Peyer's patch (tissue), 4 donors: ENCODE measurements around the gene UMODL1. TPM values are rescaled to one million over a fixed set of nuclear protein-coding genes. Genes with fewer than 3 reads are reported as not detected.

Experiments
- DNase-seq, 3 donors: peaks; one replicate each; pipeline ENCODE4 v3.0.0-alpha.2; 2017 to 2019
- H3K27ac ChIP-seq, 4 donors: fragments of 200-600 bp; sonication (generic); one replicate each; pipeline ENCODE4 v1.5.1; 2016 to 2019
- H3K27me3 ChIP-seq, 2 donors: fragments of 200-600 bp; sonication (generic); one replicate each; pipeline ENCODE4 v1.5.1; 2019
- H3K36me3 ChIP-seq, 3 donors: fragments of 200-600 bp; sonication (generic); one replicate each; pipeline ENCODE4 v1.5.1; 2016 to 2019
- H3K4me1 ChIP-seq, 4 donors: fragments of 200-600 bp; sonication (generic); one replicate each; pipeline ENCODE4 v1.5.1; 2016 to 2019
- H3K4me3 ChIP-seq, 4 donors: fragments of 200-600 bp; sonication (generic); 1 replicate in 3 of 4; 2 replicates in 1 of 4; pipeline ENCODE4 v1.5.1; 2016 to 2019; ENCODE audit warnings: mild to moderate bottlenecking in 1 of 4
- H3K9me3 ChIP-seq, 4 donors: fragments of 200-600 bp; sonication (generic); one replicate each; pipeline ENCODE4 v1.5.1; 2016 to 2019; ENCODE audit warnings: mild to moderate bottlenecking in 1 of 4
- CTCF ChIP-seq, 6 experiments: fragments of 450-650 bp in 4 of 6; fragments of 200-600 bp in 2 of 6; sonication (generic) in 1 of 6; IDR thresholded peaks; one replicate each; pipeline ENCODE4 v1.5.1; 2017 to 2019; ENCODE audit warnings: antibody characterized with exemption in 6 of 6, mild to moderate bottlenecking in 3 of 6, moderate library complexity in 1 of 6
- POLR2A ChIP-seq, 2 donors: fragments of 450-650 bp; IDR thresholded peaks; one replicate each; pipeline ENCODE4 v1.5.1; 2017; ENCODE audit warnings: antibody characterized with exemption in 2 of 2, mild to moderate bottlenecking in 2 of 2, moderate library complexity in 2 of 2
- total RNA-seq, 4 donors: library from RNA; depleted of rRNA; stranded (reverse); fragments of >200 nt; gene quantifications; one replicate each; pipeline ENCODE4 v1.1.0, GENCODE V29; 2016

UMODL1 gene
- total RNA-seq, 4 donors from 2014 or later, result 0.53 to 0.95 (median 0.83) TPM; not detected in 1

DNA sequence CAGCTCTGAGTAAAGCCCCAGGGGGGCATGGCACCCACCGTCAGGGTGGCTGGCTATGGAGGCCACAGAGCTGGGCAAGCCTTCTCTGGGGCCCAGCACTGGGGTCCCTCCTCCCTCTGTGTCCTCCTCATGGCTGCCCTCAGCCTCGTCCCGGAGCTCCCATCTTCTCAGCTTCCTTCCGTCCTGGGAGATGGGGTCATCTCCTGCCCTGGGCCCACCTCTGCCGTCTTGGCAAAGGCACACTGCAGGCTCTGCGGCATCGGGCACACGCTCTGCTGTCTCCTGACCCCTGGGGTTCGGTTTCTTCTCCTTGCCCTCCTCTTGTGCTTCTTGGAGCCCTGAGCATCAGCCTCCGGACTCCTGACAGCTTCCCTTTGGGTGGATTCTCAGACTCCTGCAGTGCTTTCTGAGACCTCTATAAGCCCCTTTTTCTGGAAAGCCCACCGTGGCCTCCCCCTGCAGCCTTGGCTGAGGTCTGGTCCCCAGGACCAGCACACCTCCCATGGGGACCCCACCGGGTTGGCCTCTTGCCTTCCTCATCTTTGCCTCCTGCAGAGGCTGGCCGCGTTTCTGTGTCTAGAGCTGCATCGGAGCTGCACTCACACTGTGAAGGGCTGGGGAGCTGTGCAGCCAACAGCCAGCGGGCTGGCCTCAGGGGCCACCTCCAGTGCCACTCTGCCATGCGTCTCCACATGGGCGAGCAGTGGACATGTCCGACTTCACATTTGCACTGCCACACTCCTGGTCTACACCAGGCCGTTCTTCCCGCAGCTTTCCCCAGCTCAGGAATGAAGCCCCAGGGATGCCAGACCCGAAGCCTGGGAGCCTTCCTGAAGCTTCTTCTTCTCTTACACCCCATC is 11.6 kb downstream of the UMODL1 start:
- Histone ChIP-seq H3K9me3 (no peaks in the 10 kb centered on the region), H3K27ac (no peak overlapping the region), H3K27me3 (no peaks in the 10 kb centered on the region), H3K4me1 (peaks cover 0 to 11% (median 0%) of the 10 kb centered on the region in 4 donors), H3K36me3 (no peaks in the 10 kb centered on the region), H3K4me3 (no peak overlapping the region)
- TF ChIP-seq CTCF (IDR thresholded peaks at IDR 0.05) (no peak), POLR2A (IDR thresholded peaks at IDR 0.05) (no peak)
- no peak for DNase-seq

DNA sequence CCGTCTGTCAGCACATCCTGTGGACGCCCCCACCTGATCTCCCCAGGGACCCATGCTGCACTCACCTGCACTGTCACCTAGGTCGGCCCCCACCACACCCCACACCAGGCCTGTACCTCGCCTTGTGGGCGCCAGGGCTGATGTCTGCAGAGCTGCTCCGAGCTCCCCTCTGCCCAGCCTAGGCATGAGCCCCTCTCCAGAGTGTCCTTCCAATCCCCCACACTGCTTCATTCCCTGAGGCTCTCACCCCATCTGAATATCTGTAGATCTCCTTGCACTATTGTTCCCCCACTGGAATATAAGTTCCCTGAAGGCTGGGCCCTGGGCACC is 12.2 kb downstream of the UMODL1 start:
- H3K27me3 ChIP-seq, result no peaks in the 10 kb centered on the region
- no peak overlapping the region for H3K27ac ChIP-seq
- H3K9me3 ChIP-seq, result no peaks in the 10 kb centered on the region
- no peak for TF ChIP-seq POLR2A (IDR thresholded peaks at IDR 0.05)
- no peak for TF ChIP-seq CTCF (IDR thresholded peaks at IDR 0.05)
- no peak overlapping the region for H3K4me3 ChIP-seq
- H3K36me3 ChIP-seq, result no peaks in the 10 kb centered on the region
- DNase-seq, result no peak
- peaks cover 0 to 13% (median 0%) of the 10 kb centered on the region in 4 donors for H3K4me1 ChIP-seq

DNA sequence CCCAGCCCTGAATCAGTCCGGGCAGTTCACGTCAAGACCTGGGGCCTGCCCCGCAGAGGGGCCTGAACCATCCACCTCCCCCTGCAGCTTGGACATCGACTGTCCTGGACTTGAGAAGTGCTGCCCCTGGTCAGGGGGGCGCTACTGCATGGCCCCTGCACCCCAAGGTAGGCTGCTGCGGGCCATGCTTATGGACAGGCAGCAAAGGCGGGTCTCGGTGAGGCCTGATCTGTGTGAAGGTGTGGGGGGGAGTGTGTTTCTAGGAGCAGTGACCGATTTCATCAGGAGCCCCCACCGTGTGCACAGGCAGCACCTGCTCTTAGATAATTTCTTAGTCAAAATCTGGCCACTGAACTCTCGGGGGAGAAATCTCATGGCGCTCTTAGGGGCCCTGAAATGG is 13.0 kb downstream of the UMODL1 start:
- Histone ChIP-seq H3K27ac (no peak overlapping the region), H3K27me3 (no peaks in the 10 kb centered on the region), H3K4me3 (no peak overlapping the region), H3K36me3 (no peaks in the 10 kb centered on the region), H3K4me1 (peaks cover 0 to 21% (median 0%) of the 10 kb centered on the region in 4 donors), H3K9me3 (no peaks in the 10 kb centered on the region)
- DNase-seq, result no peak
- TF ChIP-seq POLR2A (IDR thresholded peaks at IDR 0.05), result no peak
- no peak for TF ChIP-seq CTCF (IDR thresholded peaks at IDR 0.05)

GRCh38 chr21:42085246-42086077 is 14.3 kb downstream of the UMODL1 start:
- no peaks in the 10 kb centered on the region for H3K36me3 ChIP-seq
- TF ChIP-seq CTCF (IDR thresholded peaks at IDR 0.05), result no peak
- no peak for TF ChIP-seq POLR2A (IDR thresholded peaks at IDR 0.05)
- H3K4me3 ChIP-seq, result no peak overlapping the region
- H3K27me3 ChIP-seq, result no peaks in the 10 kb centered on the region
- H3K4me1 ChIP-seq, result peaks cover 0 to 30% (median 0%) of the 10 kb centered on the region in 4 donors
- H3K27ac ChIP-seq, result no peak overlapping the region
- no peaks in the 10 kb centered on the region for H3K9me3 ChIP-seq
- no peak for DNase-seq

- Histone ChIP-seq H3K27ac (no peak overlapping the region), H3K27me3 (no peaks in the 10 kb centered on the region), H3K4me1 (peaks cover 0 to 30% (median 0%) of the 10 kb centered on the region in 4 donors), H3K4me3 (no peak overlapping the region), H3K36me3 (no peaks in the 10 kb centered on the region), H3K9me3 (no peaks in the 10 kb centered on the region)
- TF ChIP-seq POLR2A (IDR thresholded peaks at IDR 0.05) (no peak), CTCF (IDR thresholded peaks at IDR 0.05) (no peak)
- DNase-seq, result no peak
Measured at GRCh38 chr21:42086969-42087368, 15.9 kb downstream of the UMODL1 start.
